Small intestine (tissue), 7 donors: ENCODE data around the gene MLLT1. TPM values are rescaled to one million over a fixed set of nuclear protein-coding genes. Genes with fewer than 3 reads are reported as not detected.
A peak's percentile ranks its signal among the peaks of the same experiment; 100 is the strongest.

Experiments
- DNase-seq, 2 donors: peaks; one replicate each; pipeline versions ENCODE4 v3.0.0 to v3.0.0-alpha.2; 2013
- FAIRE-seq: peaks from 2 replicates; lab custom pipeline; 2012; peaks lifted over from hg19 to GRCh38; lab: Jason Lieb, UNC
- H3K27ac ChIP-seq, 3 donors: one replicate each; pipeline ENCODE4 v1.5.1; 2013; ENCODE audit warnings: low read length in 2 of 3, mild to moderate bottlenecking in 2 of 3, control low read depth in 1 of 3, inconsistent platforms in 1 of 3, low read depth in 1 of 3, moderate library complexity in 1 of 3
- H3K27me3 ChIP-seq, 3 donors: one replicate each; pipeline ENCODE4 v1.6.1; 2013; ENCODE audit warnings: low read length in 3 of 3, inconsistent platforms in 1 of 3; ENCODE audit not compliant: control insufficient read depth in 3 of 3, insufficient read depth in 3 of 3
- H3K36me3 ChIP-seq, 3 donors: one replicate each; pipeline ENCODE4 v1.6.1; 2013; ENCODE audit warnings: low read length in 3 of 3, inconsistent platforms in 1 of 3, low read depth in 1 of 3, mild to moderate bottlenecking in 1 of 3, moderate library complexity in 1 of 3; ENCODE audit not compliant: control insufficient read depth in 3 of 3, insufficient read depth in 2 of 3
- H3K4me1 ChIP-seq, 3 donors: one replicate each; pipeline ENCODE4 v1.6.1; 2013; ENCODE audit warnings: low read length in 2 of 3, inconsistent platforms in 1 of 3, low read depth in 1 of 3, mild to moderate bottlenecking in 1 of 3, moderate library complexity in 1 of 3; ENCODE audit not compliant: control insufficient read depth in 3 of 3, insufficient read depth in 2 of 3
- H3K4me3 ChIP-seq, 3 donors: one replicate each; pipeline ENCODE4 v1.5.1; 2013; ENCODE audit warnings: low read length in 3 of 3, control low read depth in 1 of 3, inconsistent platforms in 1 of 3, low read depth in 1 of 3, mild to moderate bottlenecking in 1 of 3, moderate library complexity in 1 of 3
- H3K9me3 ChIP-seq, 2 donors: one replicate each; pipeline ENCODE4 v1.6.1; 2013; ENCODE audit warnings: low read depth in 1 of 2, low read length in 1 of 2; ENCODE audit not compliant: control insufficient read depth in 2 of 2, insufficient read depth in 1 of 2
- WGBS, 3 donors: extraction: QIAGEN DNeasy Blood & Tissue Kit; methylation state at CpG; one replicate each; pipeline ENCODE4 v1.1.7; 2013; 5-methylcytosine and 5-hydroxymethylcytosine counted together
- polyA plus RNA-seq, 4 donors: library from polyadenylated mRNA; stranded (reverse) in 3 of 4; unstranded in 1 of 4; fragments of 200-250 nt in 3 of 4; fragments of 120-200 nt in 1 of 4; gene quantifications; one replicate each; pipeline versions ENCODE4 v1.2.1 to v1.2.3, GENCODE V29; 2013
- donor health status: healthy with polysubstance abuse.
- donor health status: control.
- donor health status: control.
- donor health status: Bipolar disorder and iron deficiency.
- donor health status: healthy.

Gene MLLT1
- polyA plus RNA-seq, 4 donors: 15.1 to 42.2 (median 21.9) TPM

DNA sequence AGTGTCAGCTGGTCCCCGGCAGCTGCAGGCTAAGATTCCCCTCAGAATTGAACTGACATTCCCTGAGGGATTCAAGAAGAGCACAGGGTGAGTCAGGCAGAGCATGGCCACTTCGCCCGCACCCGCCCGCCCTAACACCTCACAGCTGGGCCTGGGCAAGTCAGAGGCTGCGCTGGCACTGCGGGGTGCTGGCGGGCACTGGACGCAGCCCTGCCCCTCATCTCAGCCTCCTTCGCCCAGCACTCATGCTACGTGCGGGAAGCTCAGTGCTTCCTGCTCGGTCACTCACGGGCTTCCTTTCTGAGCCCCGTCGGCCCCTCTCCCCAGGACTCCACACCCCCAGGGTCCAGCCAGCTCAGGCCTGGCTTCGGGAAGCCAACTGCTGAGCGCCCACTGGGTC, 56.9 kb downstream of the MLLT1 start:
- FAIRE-seq (no peak), DNase-seq (no peak)
- Histone ChIP-seq H3K36me3 (peaks cover 10 to 94% (median 18%) of the 10 kb centered on the region in 3 donors), H3K27me3 (no peaks in the 10 kb centered on the region), H3K27ac (no peak overlapping the region), H3K4me3 (no peak overlapping the region), H3K4me1 (peaks cover 0 to 27% (median 0%) of the 10 kb centered on the region in 3 donors), H3K9me3 (no peaks in the 10 kb centered on the region)
- 80 to 88% (median 87%) methylated on average over 15 to 18 of the region's 18 CpGs for WGBS, 3 donors

DNA sequence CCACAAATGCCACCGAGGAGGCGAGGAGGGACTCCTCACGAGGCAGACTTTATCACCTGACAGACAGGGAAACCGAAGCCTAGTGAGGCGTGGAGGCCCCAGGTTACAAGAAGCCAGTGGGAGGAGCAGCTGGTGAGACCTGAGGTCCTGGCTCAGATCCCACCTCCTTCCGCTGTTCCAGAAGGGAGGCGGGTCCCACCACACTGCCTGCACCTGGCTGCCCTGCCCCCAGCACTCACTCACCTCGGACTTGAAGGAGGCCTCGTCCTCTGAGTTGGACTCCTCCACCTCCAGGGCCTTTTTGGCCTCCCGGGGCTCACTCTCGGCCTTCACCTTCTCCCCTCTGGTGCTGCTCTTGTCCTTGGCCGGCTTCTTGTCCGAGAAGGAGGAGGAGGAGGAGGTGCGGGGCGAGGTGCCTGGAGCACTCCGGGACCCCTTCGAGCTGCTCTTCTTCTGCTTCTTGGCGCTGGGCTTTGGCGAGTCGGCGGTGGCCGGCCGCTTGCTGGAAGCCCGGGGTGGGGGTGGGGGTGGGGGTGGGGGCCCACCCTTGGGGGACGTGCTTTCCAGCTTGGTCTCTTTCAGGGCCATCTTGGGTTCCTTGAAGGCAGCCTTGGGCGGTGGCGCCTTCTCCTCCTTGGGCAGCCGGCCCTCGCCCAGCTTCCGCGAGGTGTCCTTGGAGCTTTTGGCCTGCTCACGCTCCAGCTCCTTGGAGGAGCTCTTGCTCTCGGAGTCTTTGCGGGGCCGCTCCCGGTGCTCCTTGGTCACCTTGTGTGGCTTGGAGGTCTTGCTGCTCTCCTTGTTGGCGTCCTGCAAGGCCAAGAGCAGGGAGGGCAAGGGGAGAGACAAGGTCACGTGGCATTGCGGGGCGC, 57.7 kb downstream of the MLLT1 start:
- Histone ChIP-seq H3K4me3 (no peak overlapping the region), H3K27me3 (no peaks in the 10 kb centered on the region), H3K4me1 (peaks cover 0 to 34% (median 0%) of the 10 kb centered on the region in 3 donors), H3K27ac (no peak overlapping the region), H3K9me3 (no peaks in the 10 kb centered on the region), H3K36me3 (peaks cover 10 to 93% (median 17%) of the 10 kb centered on the region in 3 donors)
- DNase-seq: no peak
- no peak for FAIRE-seq
- 82 to 90% (median 89%) methylated on average over 31 to 40 of the region's 40 CpGs for WGBS, 3 donors

DNA sequence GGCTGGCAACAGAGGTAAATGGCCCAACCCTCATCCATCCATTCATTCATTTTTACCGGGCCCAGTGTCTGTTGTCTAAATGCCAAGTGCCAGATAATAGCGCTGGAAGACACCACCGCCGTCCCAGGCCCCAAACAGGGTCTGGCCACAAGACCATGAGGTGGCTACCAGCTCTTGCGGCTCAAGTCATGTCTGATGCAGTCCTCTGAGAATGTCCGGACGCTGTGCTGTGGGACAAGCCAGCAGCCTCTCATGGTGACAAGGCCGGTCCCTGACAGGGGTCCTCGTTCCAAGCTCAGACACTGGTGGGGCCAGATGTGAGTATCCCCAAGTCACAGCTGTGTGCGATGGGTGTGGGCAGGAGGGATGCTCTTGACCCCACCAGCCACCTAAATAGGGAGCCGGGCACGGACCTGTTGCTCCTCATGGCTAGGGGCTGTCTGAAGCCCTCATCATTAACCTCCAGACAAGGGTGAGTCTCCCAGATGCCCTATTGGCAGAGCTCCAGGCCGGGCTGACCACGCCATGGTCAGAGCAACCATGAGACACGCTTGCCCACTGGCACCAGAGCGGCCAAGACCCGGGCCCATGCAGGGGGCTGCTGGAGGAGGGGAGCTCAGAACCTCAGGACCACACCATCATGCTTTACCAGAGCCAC, 58.4 kb downstream of the MLLT1 start:
- DNase-seq (no peak), FAIRE-seq (no peak)
- H3K27ac ChIP-seq: no peak overlapping the region
- H3K4me1 ChIP-seq: peaks cover 0 to 41% (median 0%) of the 10 kb centered on the region in 3 donors
- H3K27me3 ChIP-seq: no peaks in the 10 kb centered on the region
- H3K36me3 ChIP-seq: peaks cover 10 to 87% (median 10%) of the 10 kb centered on the region in 3 donors
- no peaks in the 10 kb centered on the region for H3K9me3 ChIP-seq
- no peak overlapping the region for H3K4me3 ChIP-seq
- WGBS, 3 donors: 86 to 92% (median 92%) methylated on average over 16 to 17 of the region's 17 CpGs

DNA sequence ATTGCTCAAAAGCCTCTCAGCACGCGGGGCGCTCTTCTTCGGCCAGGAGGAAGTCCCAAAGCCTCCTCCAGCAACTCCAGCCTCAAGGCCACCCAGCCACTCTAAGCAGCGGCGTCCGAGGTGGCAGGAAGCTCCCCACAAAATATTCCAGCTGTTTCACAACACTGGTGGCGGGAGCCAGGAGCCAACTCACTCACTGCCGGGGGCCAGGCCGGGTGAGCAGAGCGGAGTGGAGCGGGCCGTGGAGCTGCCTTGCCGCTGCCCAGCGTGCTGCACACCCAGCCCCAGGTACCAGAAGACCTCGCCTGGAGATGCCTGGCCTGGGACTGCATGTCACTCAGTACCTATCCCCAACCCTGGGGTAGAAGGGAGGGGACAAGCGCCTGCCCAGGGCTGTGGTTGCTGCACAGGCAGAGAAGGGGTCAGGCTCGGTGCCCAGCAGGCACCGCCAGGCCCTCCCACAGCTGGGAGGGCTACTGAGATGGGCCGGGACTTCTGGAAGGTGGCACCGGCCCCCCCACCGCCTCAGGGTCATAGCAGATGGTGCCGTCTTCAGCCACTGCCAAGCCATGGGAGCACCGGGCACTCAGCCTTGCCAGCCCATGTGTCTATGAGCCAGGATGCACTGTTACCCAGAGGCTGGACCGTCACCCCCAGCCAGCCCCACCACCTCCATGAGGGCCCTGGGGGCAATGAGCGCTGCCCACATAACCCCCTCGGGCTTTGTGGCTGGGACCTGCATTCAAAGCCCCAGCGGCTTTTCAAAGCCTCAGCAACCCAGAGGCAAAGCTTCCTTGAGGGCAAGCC, 59.2 kb downstream of the MLLT1 start:
- FAIRE-seq (no peak), DNase-seq (no peak)
- 71 to 90% (median 88%) methylated on average over 28 of the region's 28 CpGs for WGBS, 3 donors
- H3K27me3 ChIP-seq: no peaks in the 10 kb centered on the region
- no peaks in the 10 kb centered on the region for H3K9me3 ChIP-seq
- H3K27ac ChIP-seq: peak overlapping the region in 2 of 3 donors; percentile 41 to 42
- H3K4me1 ChIP-seq: peaks cover 0 to 46% (median 0%) of the 10 kb centered on the region in 3 donors
- no peak overlapping the region for H3K4me3 ChIP-seq
- peaks cover 5 to 86% (median 8%) of the 10 kb centered on the region in 3 donors for H3K36me3 ChIP-seq

DNA sequence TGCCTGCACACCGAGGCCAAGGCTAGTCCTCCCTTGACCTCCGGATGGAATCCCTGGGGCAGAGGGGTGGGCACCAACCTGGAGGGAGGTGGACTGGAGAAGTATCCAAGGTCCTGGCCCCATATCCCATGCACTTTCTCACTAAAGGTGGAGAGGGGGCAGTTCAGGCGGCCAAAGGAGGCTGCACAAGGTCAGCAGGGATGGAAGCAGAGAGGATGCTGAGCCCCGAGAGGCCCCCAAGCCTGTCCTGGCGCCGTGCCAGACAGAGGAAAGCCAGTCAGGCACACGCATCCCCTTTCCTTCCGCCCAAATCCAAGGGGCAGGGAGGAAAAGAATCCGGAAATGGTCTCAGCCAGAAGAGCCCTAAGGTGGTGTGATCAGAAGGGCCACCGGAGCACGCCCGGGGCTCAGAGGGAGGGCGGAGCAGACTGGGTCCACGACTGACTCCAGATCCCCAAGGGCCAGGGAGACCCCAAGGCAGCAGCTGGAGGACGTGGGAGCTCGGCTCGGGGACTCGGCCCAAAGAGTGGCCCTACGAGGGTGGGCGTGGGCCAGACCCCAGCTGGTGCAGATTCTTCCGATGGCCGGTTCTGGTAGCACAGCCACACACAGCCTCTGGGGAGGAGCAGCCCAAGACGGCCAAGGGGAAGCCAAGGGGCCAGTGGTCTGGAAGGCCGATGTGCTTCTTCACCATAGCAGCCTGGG, 60.0 kb downstream of the MLLT1 start:
- Histone ChIP-seq H3K36me3 (peaks cover 5 to 86% (median 6%) of the 10 kb centered on the region in 3 donors), H3K4me1 (peaks cover 0 to 46% (median 0%) of the 10 kb centered on the region in 3 donors), H3K9me3 (no peaks in the 10 kb centered on the region), H3K27ac (peak overlapping the region in 2 of 3 donors; percentile 41 to 42), H3K4me3 (no peak overlapping the region), H3K27me3 (no peaks in the 10 kb centered on the region)
- no peak for FAIRE-seq
- WGBS, 3 donors: 66 to 84% (median 80%) methylated on average over 22 to 24 of the region's 24 CpGs
- DNase-seq: no peak

DNA sequence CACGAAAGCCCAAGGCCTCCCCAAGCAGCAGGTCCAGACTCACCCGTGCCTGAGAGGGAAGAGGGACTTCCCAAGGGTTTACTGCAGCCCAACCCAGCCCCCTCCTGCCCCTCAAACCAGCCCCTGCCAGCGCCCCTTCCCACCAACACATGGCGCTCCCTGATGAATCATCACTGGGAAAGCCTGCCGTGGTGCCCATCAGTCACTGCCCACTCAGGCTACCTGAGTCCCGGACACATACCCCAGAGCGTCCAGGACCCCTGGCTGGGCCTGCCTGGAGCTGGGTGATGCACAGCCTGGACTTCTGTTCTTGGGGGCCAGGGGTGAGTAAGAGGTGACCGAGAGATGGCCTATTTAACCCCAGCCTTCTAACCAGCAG, 60.6 kb downstream of the MLLT1 start:
- Histone ChIP-seq H3K4me3 (no peak overlapping the region), H3K27ac (peak overlapping the region in 1 of 3 donors; percentile 0), H3K27me3 (no peaks in the 10 kb centered on the region), H3K36me3 (peaks cover 5 to 87% (median 6%) of the 10 kb centered on the region in 3 donors), H3K4me1 (peaks cover 0 to 46% (median 0%) of the 10 kb centered on the region in 3 donors), H3K9me3 (no peaks in the 10 kb centered on the region)
- DNase-seq (no peak), FAIRE-seq (no peak)
- 72 to 74% (median 73%) methylated on average over 8 of the region's 8 CpGs for whole genome bisulfite sequencing, 3 donors

DNA sequence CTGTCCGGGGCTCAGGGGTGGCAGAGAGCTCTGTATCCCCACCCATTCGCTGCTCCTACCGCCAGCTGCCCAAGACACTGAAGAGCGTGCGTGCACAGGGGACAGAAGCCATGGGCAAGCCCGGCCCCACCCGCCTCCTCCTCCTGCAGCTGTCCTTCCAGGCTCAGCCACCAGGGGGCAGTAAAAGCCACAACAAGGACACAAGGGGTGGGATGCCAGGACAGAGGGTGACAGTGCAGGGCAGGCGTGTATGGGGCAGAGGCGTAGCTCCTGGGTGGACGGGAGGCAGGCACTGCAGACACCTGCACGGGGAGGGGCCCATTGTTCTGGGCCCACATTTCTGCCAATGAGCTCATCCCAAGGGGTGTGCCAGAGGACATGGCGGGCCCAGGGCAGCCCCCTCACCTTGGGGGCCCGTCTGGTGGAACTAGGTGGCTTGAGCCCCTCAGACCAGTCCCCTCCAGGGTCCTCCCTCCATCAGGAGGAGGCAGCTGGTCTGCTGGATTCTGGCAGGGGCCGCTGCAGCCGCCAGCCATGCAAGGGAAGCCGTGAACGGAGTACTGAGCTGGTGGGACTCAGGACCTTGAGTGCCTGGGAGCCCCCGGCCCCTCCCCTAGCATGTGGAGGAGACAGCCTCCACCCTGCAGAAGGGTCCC, 61.2 kb downstream of the MLLT1 start:
- 38 to 47% (median 43%) methylated on average over 17 to 18 of the region's 18 CpGs for WGBS, 3 donors
- peaks cover 0 to 46% (median 0%) of the 10 kb centered on the region in 3 donors for H3K4me1 ChIP-seq
- H3K27ac ChIP-seq: peak overlapping the region in 1 of 3 donors; percentile 19
- no peaks in the 10 kb centered on the region for H3K27me3 ChIP-seq
- H3K4me3 ChIP-seq: no peak overlapping the region
- DNase-seq: peak; percentile 76 to 90
- peaks cover 5 to 83% (median 6%) of the 10 kb centered on the region in 3 donors for H3K36me3 ChIP-seq
- no peak for FAIRE-seq
- H3K9me3 ChIP-seq: no peaks in the 10 kb centered on the region
